ENCODE results near the gene ELAVL2.

ELAVL2 gene

GRCh38 chr9:23662320-23662719 is 163.7 kb downstream of the ELAVL2 start:
- DNase-seq (ENCODE audit: low read depth, low spot score): no peak

DNA sequence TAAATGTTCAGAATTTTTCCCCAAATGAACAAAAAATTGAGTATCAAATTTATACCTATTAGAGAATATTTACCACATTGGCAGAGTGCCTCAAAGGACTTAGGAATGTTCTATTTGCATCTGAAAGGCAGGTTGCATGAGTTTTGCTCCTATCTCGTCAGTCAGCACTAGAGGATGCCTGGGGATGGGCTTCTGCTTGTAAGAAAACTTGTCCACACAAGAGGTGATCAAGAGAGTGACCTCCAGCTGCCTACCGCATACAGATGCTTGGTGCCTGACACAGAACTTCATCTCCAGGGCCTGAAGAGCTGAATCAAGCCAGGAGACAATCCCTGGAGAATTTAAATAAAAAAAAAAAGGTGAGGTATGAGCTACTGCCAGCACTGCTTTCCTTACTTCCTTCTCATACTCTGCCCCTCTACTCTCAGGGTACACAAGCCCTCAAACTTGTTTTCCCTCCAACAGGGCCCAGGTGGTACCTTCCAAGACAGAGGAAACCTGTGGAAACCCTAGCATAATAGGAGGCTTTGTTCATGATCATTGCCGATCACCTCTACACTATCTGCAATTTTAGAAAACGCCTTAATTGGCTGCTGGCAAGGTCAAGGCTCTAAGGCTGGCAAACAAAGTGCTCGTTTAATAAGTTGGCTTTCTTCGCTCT is 166.6 kb downstream of the ELAVL2 start:
- no peak for DNase-seq (ENCODE audit: low read depth, low spot score)

- no peak for DNase-seq (ENCODE audit: low read depth, low spot score)
Observed at GRCh38 chr9:23658376-23659258, 167.4 kb downstream of the ELAVL2 start.

DNA sequence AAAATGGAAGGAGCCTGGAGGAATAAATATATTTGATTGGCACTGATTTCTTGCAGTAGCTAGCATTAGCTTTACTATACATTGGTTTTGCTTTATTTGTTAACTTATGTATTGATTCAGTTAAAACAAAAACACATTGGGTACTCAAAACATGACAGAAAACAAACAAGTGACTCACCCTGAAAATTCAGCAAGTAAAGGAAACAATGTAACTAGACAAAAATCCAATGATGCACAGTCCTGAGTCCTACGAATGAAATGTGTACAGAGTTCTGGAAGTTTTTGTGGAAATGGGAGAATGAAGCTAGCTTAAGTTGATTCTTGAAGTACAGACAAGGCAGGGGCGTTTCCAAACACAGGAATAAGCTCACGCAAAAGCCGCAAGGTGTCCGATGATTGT is 175.0 kb downstream of the ELAVL2 start:
- no peak for DNase-seq (ENCODE audit: low read depth, low spot score)

GRCh38 chr9:23648651-23649050 is 177.4 kb downstream of the ELAVL2 start:
- no peak for DNase-seq (ENCODE audit: low read depth, low spot score)

GRCh38 chr9:23644896-23645295 is 181.1 kb downstream of the ELAVL2 start:
- DNase-seq (ENCODE audit: low read depth, low spot score): no peak

DNA sequence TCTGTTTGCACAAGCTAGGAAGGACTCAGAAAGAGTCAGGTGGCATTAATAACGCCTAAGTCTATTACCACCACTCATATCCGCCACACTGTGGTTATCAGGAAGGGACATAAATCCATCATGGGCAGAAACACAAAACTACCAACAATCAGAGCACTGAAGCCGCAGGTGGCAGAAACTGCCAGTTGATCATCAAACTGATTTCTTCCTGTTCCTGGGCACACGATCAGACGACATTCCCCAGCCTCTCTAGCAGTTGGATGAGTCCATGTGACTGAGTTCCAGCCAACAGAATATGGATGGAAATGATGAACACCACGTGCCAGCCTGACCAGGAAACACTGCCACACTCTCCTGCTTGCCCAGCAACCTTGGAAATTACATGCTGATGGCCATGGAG is 181.7 kb downstream of the ELAVL2 start:
- no peak for DNase-seq (ENCODE audit: low read depth, low spot score)

DNA sequence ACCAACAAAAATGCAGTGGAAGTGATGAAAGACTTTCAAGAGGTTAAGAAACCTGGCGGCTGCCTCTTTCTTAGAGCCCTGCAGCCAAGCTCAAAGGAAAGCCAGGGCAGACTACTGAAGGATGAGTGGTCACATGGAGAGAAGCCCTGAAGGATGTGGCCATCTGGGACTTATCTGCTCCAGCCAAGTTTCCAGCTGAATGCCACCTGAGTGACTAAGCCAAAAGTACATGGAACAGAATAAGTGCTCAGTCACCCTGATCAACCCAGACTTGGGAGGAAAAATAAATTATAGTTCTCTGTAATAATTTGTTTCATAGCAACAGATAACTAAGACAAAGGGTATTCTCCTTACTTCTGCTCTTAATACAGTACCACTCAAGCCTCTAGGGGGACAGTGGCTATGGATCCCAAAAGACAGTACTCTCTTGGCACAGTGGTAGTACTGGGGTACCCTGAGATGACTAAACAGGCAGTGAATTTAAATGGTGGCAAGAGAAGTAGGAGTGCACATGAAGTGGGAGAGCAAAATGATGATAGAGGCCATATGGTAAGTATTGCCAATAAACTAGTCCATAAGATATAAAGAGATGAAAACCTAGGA is 182.3 kb downstream of the ELAVL2 start:
- DNase-seq (ENCODE audit: low read depth, low spot score): no peak
